Cardiac septum (tissue), 1 donor: ENCODE results near the gene TBX5. TPM values are rescaled to one million over a fixed set of nuclear protein-coding genes. Genes with fewer than 3 reads are reported as not detected.

ENCODE experiments used
- DNase-seq: peaks from one replicate; pipeline ENCODE4 v3.0.0-alpha.2; 2020; ENCODE audit warnings: low spot score
- intact Hi-C: fragments of 100-400 bp; cut with DNase I; formaldehyde crosslinking; loops from one replicate; pipeline ENCODE4 v1.14.0; 2022
- total RNA-seq: library from RNA; stranded (reverse); fragmentation: NEBNext Ultra II Directional; extraction: Animal tissue kit (Norgen Biotek cat#: 25700); gene quantifications from one replicate; pipeline ENCODE4 v1.2.1, GENCODE V29; 2021
- donor health status: DM: no; HTN: no; CAD: no.

TBX5 gene
- total RNA-seq, 1 donor from 2014 or later: 34.6 TPM

DNA sequence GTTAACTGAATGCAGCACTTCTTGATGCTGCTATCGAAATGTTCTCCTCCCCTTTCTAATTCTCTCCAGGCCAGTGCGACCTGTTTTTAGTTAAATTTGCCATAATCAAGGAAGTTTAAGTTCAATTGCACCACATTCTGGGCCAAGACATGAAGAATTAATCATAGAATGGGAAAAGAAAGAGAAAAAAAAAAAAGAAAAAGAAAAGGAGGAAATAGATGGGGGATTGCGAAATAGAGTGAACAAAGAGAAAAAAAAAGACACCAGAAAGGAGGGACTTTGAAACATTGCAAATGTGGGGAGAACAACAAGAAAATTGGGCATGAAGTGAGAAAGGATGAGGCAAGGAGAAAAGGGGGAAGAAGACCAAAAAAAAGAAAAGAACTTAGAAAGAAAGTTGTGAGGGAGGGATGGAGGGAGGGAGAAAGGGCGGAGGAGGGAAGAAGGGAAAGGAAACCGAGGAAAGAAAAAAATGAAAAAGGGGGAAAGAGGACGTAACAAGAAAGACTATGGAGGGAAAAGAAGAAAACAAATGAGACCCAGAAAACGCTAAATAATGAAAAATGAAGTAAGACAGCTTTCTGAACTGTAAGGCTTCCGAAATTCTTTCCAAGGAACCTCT lies 32.8 kb upstream of the TBX5 start:
- DNase-seq: no peak
- intact Hi-C loops: no loop called here

DNA sequence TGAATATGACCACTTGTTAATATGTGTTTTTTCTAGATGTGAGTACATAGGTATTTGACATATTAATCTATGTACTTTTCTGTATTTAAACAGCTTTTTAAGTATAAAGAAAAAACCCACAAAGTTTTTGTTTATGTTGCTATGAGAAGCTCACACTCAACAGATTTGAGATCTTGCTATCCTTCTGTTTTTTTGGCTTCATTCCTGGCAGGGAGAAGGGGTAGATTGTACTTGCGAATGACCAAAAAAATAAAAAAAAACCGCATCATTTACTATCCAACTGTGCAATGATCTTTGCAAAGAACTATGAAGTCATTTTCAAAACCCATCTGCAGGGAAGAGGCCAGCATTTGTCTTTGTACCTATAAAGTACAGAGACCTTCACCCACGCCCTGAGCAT lies 28.4 kb upstream of the TBX5 start:
- intact Hi-C loops: no loop called here
- no peak for DNase-seq

DNA sequence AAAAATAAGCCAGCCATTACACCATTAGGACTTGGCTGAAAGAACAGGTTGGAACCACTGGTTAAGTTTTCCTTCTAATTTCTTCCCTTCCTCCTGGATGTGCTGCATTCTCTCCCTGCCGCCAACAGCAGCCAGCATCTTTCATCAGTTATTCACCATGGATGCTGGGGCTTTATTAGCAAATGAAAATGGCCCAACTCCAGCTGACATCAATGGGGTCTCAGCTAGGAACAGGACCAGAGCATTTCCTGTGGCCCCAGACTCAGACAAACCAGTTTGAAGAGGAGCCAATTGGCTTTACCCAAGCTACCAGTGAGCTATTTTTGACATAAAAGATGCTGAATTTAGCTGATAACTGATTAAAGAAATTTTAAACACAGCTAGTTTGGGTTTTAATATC lies 26.0 kb upstream of the TBX5 start:
- intact Hi-C loops: no loop called here
- no peak for DNase-seq

DNA sequence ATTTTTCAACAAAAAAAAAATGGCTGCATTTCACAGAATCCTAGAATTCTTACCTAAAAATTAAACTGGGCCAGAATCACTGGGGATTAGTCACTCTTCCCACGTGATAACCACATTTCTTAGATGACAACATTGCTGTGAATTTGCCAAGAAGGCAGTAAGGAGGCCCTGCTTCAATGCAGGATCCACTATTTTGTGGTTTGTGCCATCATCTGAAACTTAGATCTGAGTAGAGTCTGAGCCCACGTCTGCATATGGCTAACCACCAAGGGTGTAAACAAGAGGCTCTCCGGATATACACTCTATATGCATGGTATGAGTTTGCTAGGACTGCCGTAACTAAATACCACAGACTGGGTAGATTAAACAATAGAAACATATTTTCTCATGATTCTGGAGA lies 24.4 kb upstream of the TBX5 start:
- intact Hi-C loops: no loop called here
- DNase-seq: no peak

DNA sequence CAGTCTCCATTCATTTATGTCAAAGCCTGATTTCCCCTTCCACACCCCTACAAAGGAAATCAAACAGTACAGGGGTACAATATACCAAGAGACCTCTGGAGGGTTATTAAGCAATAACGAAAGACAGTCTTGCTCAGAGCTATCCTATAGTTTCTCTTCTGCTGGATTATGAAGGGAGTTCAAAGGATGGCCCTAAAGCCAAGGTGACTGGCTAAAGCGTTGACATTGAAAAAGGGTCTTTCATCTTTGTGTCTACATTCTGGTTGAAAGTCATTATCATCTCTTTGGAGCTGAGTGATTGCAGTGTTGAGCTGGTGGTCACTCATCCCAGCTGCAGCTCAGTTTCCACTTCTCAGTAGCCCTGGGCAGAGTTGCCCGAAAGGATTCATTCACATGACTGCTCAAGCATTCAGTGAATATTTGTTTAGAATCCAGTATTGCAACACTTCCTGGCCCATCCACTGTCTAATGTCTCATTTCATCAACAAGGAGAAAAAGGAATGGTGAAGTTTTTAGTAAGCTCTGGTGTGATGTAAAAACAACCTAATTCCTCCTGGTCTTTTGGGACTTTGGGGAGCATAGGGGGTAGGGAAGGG lies 19.2 kb upstream of the TBX5 start:
- intact Hi-C loops: no loop called here
- DNase-seq: no peak

DNA sequence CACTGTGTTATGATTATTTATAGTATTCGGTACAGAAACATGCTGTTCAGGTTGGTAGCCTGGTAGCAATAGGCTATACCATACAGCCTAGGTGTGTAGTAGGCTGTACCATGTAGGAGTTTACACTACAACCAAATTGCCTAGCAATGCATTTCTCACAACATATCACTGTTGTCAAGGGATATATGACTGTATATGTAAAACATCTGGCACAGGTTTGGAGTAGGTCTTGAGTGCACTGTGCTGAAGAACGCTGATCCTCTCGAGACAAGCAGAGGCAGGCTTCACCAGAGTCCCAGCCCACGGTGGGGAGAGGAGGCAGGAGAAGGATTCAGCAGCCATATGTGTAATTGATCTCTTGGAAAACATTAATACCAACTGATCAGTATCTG lies 15.0 kb upstream of the TBX5 start:
- intact Hi-C loops: no loop called here
- DNase-seq: no peak

DNA sequence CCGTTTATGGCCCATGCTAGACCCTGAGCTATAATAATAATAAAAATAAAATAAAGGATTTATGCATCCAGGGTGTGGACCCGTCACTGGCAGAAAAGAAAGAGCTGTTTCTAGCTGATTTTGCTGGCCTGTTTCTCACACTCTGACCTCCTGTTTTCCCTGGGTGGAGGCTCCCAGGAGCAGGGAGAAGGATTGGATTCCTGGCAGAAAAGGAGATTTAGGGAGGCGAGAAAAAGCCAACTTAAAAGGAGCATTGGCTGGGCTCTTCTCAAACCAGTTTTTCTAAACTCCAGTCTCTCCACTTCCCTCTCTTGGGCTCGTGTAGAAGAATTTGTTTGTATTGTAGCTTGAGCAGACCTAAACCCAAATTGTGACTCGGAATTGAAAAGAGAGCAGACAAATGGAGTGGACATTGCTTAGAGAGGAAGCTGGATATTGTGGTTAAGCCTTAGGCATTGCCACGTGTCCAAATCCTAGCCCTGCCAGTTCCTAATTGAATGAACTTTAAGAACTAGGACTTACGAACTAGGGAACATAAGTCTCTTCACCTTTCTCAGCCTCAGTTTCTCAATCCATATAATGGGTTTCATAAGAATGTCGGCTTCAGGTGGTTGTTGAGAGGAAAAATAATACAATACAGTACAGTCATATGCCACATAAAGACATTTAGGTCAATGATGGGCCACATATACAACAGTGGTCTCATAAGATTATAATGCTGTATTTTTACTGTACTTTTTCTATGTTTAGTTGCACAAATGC lies 14.4 kb upstream of the TBX5 start:
- intact Hi-C loops: no loop called here

DNA sequence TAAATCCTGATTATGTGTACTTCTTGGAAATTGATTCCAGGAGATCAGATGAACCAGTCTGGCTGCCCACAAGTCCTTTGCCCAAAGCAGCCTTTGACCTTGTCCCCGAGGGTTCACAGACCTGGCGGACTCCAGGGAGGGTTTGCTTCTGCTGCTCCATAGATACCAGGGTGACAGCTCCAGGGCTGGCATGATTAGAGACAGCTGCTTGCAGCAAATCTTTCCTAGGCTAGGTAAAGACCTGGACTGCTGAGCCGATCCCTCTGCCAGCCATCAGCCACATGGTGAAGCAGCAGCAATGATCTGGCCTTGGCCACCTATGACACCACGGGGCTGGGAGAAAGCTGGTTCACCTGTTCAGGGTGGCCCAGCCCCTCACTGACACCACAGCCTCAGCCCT lies 10.1 kb upstream of the TBX5 start:
- intact Hi-C loops: no loop called here
- no peak for DNase-seq

More for the DNA sequence above, 14.4 kb upstream of the TBX5 start:
- DNase-seq: no peak

DNA sequence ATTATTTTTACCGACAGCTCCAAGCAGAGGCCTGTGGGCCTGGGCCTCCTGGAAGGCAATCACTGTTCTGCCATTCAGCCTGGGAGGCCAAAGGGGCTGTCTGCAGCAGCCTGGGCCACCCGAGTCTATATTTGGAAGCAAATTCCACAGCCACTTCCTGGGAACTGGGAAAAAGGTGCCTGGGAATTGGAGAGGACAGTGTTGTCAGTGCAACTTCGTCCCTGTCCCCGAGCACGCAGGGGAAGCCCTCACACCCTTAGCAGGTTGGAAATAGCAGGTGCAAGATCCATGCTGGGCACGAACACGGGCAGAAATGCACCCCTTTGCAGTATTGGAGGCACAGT lies 9.6 kb upstream of the TBX5 start:
- no peak for DNase-seq
- intact Hi-C loops: no loop called here

DNA sequence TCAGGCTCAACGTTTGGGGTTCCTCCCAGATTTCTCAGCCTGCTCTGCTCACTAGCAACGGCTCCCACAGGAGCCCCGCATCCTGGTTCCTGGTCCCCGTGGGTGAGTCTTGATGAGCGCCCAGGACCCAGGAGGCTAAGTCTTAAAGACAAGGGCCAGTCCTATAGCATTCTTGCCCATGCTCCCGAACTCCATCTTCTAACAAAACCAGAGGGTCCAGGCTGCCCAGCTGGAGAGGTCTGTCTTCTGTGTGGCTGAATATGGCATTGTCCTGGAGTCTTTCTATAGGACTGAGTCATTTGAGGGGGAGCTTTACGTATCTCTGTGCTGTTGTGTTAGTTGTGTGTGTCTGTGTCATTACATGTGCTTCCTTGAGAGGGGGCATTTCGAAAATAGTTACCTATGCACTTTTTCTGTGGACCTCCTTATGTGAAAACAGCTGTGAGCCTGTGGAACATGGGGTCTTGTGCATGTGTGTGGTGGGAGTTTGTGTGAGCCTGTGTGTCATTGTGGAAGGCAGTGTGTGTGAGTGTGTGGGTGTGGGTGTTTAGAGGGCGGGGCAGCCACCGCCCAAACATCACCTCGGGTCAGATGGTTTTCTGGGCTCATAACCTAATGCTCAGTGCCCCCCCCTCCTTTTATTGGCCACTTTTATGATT lies 9.1 kb upstream of the TBX5 start:
- intact Hi-C loops: no loop called here
- DNase-seq: no peak

DNA sequence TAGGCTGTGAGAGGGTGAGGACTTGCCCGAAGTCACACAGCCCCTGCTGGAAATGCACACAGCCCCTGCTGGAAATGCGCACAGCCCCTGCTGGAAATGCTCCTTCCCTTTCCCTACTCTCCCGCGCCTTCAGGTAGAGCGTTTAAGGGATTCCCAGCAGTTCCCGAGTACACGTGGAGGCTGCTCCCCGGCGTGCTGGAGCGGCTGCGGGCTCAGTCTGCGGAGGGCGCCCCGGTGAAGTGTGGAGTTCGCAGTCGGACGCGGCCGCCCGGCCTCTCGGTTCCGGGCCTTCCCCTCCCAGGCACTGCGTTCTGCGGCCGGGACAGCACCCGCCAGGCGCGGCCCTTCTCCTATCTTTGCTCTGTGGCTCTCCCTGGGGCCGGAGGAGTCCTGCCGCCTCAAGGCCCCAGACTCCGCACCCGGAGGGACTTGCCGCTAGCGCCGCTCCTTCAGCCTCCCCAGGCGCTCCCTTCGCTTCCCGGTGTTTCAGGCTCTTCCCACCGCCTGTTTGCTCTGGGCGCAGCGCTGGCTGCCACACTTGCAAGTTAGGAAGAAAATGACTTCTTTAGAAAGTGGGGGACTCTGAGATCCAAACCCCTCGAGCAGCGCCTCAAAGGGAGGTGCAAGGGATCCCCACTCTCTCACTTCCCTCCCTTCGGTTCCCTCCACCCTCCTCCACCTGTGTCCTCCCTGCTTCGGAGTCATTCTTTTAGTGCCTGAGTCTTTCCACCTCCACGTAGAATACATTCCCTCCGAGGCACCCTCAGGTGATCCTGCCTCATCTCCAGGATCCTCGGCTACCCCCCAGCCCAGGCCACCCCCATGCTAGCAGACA lies 8.3 kb upstream of the TBX5 start:
- intact Hi-C loops: no loop called here
- DNase-seq: no peak

DNA sequence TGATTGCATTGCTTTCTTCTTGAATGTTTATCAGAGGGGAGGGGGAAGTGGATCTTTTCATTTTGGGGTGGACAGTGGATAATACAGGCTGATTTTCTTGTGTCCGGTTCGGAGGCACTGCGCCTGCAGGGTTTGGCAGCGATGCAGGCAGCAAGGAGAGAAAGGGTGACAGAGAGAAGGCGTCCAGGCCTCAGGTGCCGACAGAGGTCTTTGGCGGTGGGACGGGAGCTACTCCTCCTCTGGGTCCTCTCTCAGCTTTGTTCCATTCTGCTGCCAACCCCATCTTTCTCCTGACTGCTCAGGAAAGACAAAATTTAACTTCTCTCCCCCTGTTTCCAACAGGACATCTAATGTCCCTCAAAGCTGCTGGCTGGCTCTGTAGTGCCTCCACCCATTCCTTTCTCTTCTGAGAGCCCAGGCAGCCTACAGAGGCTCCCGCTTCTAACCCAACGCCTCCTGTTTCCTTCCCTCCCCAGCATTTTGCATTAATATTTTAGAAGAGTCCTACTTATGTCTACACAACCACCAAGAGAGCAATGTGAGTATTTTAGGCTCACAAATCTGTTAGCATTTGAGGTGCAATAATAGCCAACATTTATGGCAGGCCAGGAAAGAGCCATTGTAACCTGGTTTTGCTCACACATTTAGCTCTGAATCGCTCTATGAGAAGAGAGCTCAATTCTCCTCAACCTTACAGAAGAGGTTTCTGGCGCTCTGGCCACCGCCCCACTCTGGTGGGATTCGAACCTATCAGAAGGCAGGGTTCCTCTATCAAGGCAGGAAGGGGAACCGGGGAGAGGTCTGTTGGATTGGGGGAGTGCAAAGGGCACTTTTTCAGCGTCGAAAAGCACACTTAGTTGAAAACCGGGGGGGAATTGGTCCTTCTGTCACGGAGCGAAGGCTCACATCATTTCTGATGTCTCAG lies 7.1 kb upstream of the TBX5 start:
- DNase-seq: no peak
- intact Hi-C loops: no loop called here

DNA sequence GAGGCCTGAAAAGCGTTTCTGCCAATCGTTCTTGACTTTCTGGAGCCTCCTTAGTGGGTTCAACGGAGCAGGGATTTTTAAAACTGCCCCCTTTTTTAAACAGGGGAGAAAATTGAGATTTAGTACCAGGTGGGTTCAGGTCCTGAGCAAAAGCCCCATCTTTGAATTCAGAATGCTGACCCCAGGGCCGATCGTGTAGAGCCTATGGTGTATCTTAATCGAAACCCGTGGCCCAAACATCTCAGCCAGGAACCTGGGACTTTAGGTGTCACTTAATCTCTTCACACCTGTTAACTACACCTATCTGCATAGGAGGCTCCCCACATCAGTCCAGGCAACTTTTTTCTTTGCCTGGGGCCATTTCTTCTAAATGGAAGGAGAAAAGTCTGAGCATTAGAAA lies 6.4 kb upstream of the TBX5 start:
- intact Hi-C loops: no loop called here
- no peak for DNase-seq

DNA sequence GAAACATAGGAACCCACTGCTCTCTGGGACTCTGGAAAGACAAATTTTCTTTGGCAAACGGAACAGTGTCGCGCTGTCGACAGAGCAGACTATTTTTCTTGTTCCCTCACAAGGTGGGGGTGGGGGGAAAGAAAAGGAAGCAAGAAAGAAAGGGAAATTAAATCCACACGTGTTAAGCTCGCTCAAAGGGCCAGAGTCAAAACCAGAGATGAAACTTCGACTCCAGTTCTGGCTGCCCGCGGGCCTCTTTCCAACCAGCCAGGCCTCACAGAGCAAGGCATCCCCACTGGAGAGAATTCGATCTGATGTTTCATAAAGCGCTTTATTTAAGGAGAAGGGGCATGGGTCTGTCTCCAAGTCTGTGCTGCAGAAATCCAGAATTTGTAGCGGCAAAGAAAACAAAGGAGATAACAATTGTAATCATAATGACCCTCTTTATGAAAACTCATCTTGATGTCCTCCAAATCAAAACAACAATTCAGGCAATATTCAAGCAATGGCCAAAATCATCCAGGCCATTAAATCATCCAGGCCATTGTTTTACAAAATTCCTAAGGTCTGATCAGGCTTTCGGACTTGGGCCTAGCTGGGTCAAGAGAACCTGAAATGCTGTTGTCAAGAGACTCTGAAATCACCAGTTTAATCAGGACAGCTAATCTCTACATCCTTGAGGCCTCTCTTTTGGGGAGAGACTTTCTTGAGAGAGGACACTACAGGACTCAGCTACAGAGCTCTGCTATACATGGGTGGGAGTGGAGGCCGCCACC lies 5.3 kb upstream of the TBX5 start:
- intact Hi-C loops: no loop called here
- no peak for DNase-seq

DNA sequence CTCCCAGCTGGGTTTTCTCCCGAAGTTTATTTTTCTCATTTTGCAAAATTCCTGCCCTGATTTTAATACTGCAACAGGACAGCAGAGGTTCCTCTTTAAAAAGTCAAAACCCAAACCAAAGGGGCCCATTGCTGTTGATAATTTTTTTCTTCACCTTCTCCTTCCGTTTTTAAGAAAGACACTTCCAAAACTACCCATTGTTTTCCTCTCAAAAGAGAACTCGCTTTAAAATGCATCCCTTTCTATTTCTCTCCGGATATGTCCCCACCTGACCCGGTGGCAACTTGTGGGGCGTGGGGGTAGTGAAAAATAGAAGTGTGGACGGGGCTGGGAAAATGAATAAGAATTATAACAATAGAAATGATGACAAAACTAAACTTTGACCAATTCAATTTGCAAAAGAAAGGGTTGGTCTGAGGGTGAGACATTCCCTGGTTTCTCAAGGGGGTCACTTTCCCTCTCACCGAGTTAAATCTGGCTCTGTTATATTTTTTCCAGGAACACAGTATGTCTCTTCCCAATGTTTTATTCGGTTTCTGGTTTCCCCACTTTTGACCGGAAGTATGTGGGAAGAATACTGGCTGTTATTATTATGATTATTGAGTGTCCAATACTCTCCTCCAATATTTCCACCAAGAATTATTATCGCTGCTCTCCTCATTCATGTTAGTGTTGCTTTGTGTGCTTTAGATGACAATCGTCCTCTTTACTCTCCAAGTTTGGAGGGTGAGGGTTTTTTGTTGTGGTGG lies 4.1 kb upstream of the TBX5 start:
- no peak for DNase-seq
- intact Hi-C loops: no loop called here

DNA sequence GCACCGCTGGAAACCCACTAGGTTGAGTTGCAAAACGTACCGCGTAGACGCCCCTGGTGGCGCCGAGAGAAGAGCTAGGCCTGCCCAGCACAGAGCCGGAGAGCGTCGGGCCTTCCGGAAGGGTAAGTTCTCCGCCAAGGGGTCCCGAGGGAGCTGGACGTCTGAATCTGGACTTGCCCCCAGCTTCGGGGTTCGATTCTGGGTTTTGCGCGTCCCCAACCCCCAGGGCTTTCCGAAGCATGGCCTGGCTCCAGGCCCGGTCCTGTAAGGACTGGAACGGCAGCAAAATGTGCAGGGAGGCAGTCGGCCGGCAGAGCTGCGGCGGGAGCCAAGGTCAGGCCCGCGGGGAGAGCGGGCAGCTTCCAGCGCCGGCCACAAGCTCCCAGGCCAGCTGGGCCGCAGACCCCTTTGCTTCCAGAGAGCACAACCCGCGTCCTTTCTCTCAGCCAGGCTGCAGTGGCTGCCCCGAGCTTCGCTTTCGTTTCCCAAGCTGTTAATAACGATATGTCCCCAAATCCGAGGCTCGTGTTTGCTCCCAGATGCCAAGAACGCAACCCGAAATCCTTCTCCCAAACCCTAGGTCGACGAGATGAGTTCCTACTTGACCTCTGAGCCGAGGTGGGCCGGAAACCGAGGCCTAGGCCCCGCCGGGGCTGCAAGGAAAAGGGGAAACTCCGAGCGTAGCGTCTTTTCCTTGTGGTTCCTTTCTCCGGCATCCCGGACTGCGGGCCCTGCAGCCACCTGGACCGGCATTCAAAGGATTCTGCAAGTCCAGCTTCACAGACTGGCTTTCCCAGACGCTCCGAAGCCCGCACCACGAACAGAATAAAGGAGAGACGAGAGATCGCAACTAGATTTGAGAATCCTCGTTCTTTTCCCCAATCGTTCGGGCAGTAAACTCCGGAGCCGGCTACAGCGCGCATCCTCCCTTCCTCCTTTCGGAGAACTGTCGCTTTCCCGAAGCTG lies 3.2 kb upstream of the TBX5 start:
- DNase-seq: no peak
- intact Hi-C loops: no loop called here
